Progenitor cell of endocrine pancreas (in vitro differentiated cells): ENCODE measurements around the gene SLC6A2. TPM values are rescaled to one million over a fixed set of nuclear protein-coding genes. Genes with fewer than 3 reads are reported as not detected.

Source experiments
- DNase-seq: peaks from one replicate; pipeline ENCODE4 v3.0.0; 2021; ENCODE audit warnings: low spot score; ENCODE audit not compliant: unreplicated experiment
- H3K27ac Mint-ChIP-seq: 2 replicates; pipeline ENCODE4 v1.8.0; 2021; ENCODE audit warnings: mild to moderate bottlenecking, moderate library complexity, mixed read lengths
- H3K27me3 Mint-ChIP-seq: 2 replicates; pipeline ENCODE4 v1.8.0; 2021; ENCODE audit warnings: mixed read lengths
- H3K36me3 Mint-ChIP-seq: 2 replicates; pipeline ENCODE4 v1.8.0; 2022; ENCODE audit warnings: mixed read lengths; ENCODE audit not compliant: insufficient read depth
- H3K4me1 Mint-ChIP-seq: 2 replicates; pipeline ENCODE4 v1.8.0; 2021; ENCODE audit warnings: low read depth, mixed read lengths
- H3K4me3 Mint-ChIP-seq: 2 replicates; pipeline ENCODE4 v1.8.0; 2021; ENCODE audit warnings: low read depth, mild to moderate bottlenecking, moderate library complexity, mixed read lengths
- H3K9me3 Mint-ChIP-seq: 2 replicates; pipeline ENCODE4 v1.8.0; 2021; ENCODE audit warnings: low read depth, mixed read lengths
- CTCF ChIP-seq: fragments of 200-600 bp; sonication (generic); IDR thresholded peaks from one replicate; pipeline ENCODE4 v1.5.0; 2021; ENCODE audit warnings: antibody characterized with exemption, mild to moderate bottlenecking; ENCODE audit not compliant: unreplicated experiment
- total RNA-seq: library from RNA; stranded (reverse); gene quantifications from 2 replicates; pipeline ENCODE4 v1.2.1, GENCODE V29; 2021

Gene SLC6A2
- total RNA-seq, 1 donor from 2014 or later = not detected

- Mint-ChIP-seq H3K4me3 (no peak overlapping the region), H3K27me3 (no peaks in the 10 kb centered on the region), H3K9me3 (peaks cover 9% of the 10 kb centered on the region), H3K36me3 (no peaks in the 10 kb centered on the region), H3K4me1 (peaks cover 13% of the 10 kb centered on the region), H3K27ac (peak overlapping the region; percentile 29)
- no peak for TF ChIP-seq CTCF
- no peak for DNase-seq
Observed at GRCh38 chr16:55622272-55622671, 33.5 kb upstream of the SLC6A2 start.

GRCh38 chr16:55622930-55623561 is 32.7 kb upstream of the SLC6A2 start:
- DNase-seq = no peak
- TF ChIP-seq CTCF = peak; percentile 59
- H3K27ac Mint-ChIP-seq = no peak overlapping the region
- H3K4me1 Mint-ChIP-seq = peaks cover 13% of the 10 kb centered on the region
- H3K36me3 Mint-ChIP-seq = no peaks in the 10 kb centered on the region
- no peaks in the 10 kb centered on the region for H3K27me3 Mint-ChIP-seq
- no peak overlapping the region for H3K4me3 Mint-ChIP-seq
- peaks cover 9% of the 10 kb centered on the region for H3K9me3 Mint-ChIP-seq

- no peak for DNase-seq
- H3K4me3 Mint-ChIP-seq = no peak overlapping the region
- H3K36me3 Mint-ChIP-seq = no peaks in the 10 kb centered on the region
- no peak overlapping the region for H3K27ac Mint-ChIP-seq
- TF ChIP-seq CTCF = no peak
- peaks cover 13% of the 10 kb centered on the region for H3K4me1 Mint-ChIP-seq
- H3K27me3 Mint-ChIP-seq = no peaks in the 10 kb centered on the region
- H3K9me3 Mint-ChIP-seq = peaks cover 8% of the 10 kb centered on the region
Observed at GRCh38 chr16:55623640-55624039, 32.1 kb upstream of the SLC6A2 start.

DNA sequence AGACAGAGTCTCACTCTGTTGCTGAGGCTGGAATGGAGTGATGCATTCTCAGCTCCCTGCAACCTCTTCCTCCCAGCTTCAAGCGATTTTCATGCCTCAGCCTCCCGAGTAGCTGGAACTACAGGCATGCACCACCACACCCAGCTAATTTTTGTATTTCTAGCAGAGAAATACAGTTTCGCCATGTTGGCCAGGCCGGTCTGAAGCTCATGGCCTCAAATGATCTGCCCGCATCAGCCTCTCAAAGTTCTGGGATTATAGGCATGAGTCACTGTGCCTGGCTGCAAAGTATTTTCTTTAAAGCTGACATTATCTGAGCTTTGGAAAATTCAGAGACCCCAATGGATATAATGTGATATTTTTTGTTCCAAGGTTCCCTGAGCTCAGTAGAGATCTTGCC is 31.1 kb upstream of the SLC6A2 start:
- Mint-ChIP-seq H3K4me1 (peaks cover 13% of the 10 kb centered on the region), H3K27me3 (peaks cover 2% of the 10 kb centered on the region), H3K36me3 (no peaks in the 10 kb centered on the region), H3K9me3 (peaks cover 7% of the 10 kb centered on the region), H3K27ac (no peak overlapping the region), H3K4me3 (no peak overlapping the region)
- DNase-seq = no peak
- no peak for TF ChIP-seq CTCF

DNA sequence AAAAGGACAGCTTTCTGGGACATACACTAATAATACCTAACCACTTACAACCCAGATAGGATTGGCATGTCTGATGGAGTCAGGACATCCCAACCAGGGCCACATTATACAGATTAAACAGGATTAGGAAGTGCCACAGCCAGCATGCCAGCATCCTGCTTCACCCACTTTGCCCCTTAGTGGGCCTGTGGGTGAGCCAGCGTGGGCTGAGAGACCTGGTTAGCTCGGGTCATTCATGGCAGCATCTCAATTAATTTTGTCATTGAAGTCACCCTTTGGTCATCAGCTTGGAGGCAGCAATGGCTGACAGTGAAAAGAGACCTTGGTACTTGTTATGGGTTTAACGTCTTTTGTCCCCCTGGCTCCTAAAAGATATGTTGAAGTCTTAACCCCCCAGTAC is 29.9 kb upstream of the SLC6A2 start:
- peaks cover 13% of the 10 kb centered on the region for H3K4me1 Mint-ChIP-seq
- no peak overlapping the region for H3K4me3 Mint-ChIP-seq
- H3K36me3 Mint-ChIP-seq = no peaks in the 10 kb centered on the region
- DNase-seq = no peak
- H3K9me3 Mint-ChIP-seq = no peaks in the 10 kb centered on the region
- TF ChIP-seq CTCF = no peak
- H3K27ac Mint-ChIP-seq = no peak overlapping the region
- H3K27me3 Mint-ChIP-seq = peaks cover 2% of the 10 kb centered on the region
